IPS-20b (cell line): ENCODE measurements around the gene KRT33A.
"Not testable (repeated sequence)": the region's sequence is repeated elsewhere in the genome, so short reads cannot be mapped to it uniquely, and the experiment has no call there.

Experiments used
- H3K27ac ChIP-seq: one replicate; pipeline ENCODE4 v1.5.1; 2013; ENCODE audit warnings: low read length
- H3K27me3 ChIP-seq: 2 replicates; pipeline ENCODE4 v1.6.1; 2013; ENCODE audit warnings: mild to moderate bottlenecking, low read length, inconsistent platforms; ENCODE audit not compliant: insufficient read depth
- H3K36me3 ChIP-seq: 2 replicates; pipeline ENCODE4 v1.6.1; 2013; ENCODE audit warnings: low read depth, mild to moderate bottlenecking, inconsistent platforms, low read length, moderate library complexity; ENCODE audit not compliant: insufficient read depth
- H3K4me1 ChIP-seq: 2 replicates; pipeline ENCODE4 v1.6.1; 2013; ENCODE audit warnings: mild to moderate bottlenecking, control low read depth, inconsistent platforms, low read length, moderate library complexity; ENCODE audit not compliant: insufficient read depth
- H3K4me3 ChIP-seq: 2 replicates; pipeline ENCODE4 v1.5.1; 2013; ENCODE audit warnings: mild to moderate bottlenecking, low read length, inconsistent platforms
- H3K9ac ChIP-seq: 2 replicates; pipeline ENCODE4 v1.6.1; 2013; ENCODE audit warnings: low read depth, mild to moderate bottlenecking, inconsistent platforms, low read length, moderate library complexity
- H3K9me3 ChIP-seq: 2 replicates; pipeline ENCODE4 v1.6.1; 2013; ENCODE audit warnings: mild to moderate bottlenecking, low read depth, low read length, inconsistent platforms; ENCODE audit not compliant: insufficient read depth

Gene KRT33A

GRCh38 chr17:41350381-41350878 is at the start of gene KRT33A:
Gene KRT33A (minus strand): TSS chr17:41350828. CDS start chr17:41350767, 61 bp downstream.
- H3K27ac ChIP-seq, H3K27me3 ChIP-seq, H3K4me3 ChIP-seq, H3K4me1 ChIP-seq, H3K36me3 ChIP-seq, H3K9me3 ChIP-seq, H3K9ac ChIP-seq: not testable (repeated sequence)

- H3K27ac ChIP-seq = no peak within 1 kb of the TSS
- H3K4me1 ChIP-seq = no peaks in the 10 kb centered on the region
- no peak within 1 kb of the TSS for H3K9ac ChIP-seq
- no peaks in the 10 kb centered on the region for H3K36me3 ChIP-seq
- H3K9me3 ChIP-seq = no peaks in the 10 kb centered on the region
- no peaks in the 10 kb centered on the region for H3K27me3 ChIP-seq
- no peak within 1 kb of the TSS for H3K4me3 ChIP-seq
These were observed 46.5 kb upstream of the KRT33A start, which contains the start of gene KRT31 for GRCh38 chr17:41396996-41397660. Gene KRT31 (minus strand): TSS chr17:41397608. CDS start chr17:41397539, 69 bp downstream.

- no peaks in the 10 kb centered on the region for H3K36me3 ChIP-seq
- H3K27me3 ChIP-seq = no peaks in the 10 kb centered on the region
- no peak overlapping the region for H3K27ac ChIP-seq
- no peaks in the 10 kb centered on the region for H3K9me3 ChIP-seq
- no peak overlapping the region for H3K4me3 ChIP-seq
- H3K9ac ChIP-seq = no peak overlapping the region
- H3K4me1 ChIP-seq = no peaks in the 10 kb centered on the region
These were observed 45.7 kb upstream of the KRT33A start for GRCh38 chr17:41396340-41396739.

GRCh38 chr17:41395611-41396010 is 45.0 kb upstream of the KRT33A start:
- no peak overlapping the region for H3K4me3 ChIP-seq
- H3K4me1 ChIP-seq = no peaks in the 10 kb centered on the region
- no peak overlapping the region for H3K27ac ChIP-seq
- H3K9ac ChIP-seq = no peak overlapping the region
- no peaks in the 10 kb centered on the region for H3K9me3 ChIP-seq
- no peaks in the 10 kb centered on the region for H3K27me3 ChIP-seq
- H3K36me3 ChIP-seq = no peaks in the 10 kb centered on the region

- not testable (repeated sequence) for H3K4me1 ChIP-seq, H3K9ac ChIP-seq, H3K9me3 ChIP-seq, H3K27ac ChIP-seq, H3K27me3 ChIP-seq, H3K36me3 ChIP-seq, H3K4me3 ChIP-seq
These were observed 44.4 kb upstream of the KRT33A start for GRCh38 chr17:41395044-41395443.

GRCh38 chr17:41394254-41394996 is 43.8 kb upstream of the KRT33A start:
- Histone ChIP-seq H3K9me3 (no peaks in the 10 kb centered on the region), H3K27me3 (no peaks in the 10 kb centered on the region), H3K27ac (no peak overlapping the region), H3K36me3 (no peaks in the 10 kb centered on the region), H3K4me3 (no peak overlapping the region), H3K4me1 (no peaks in the 10 kb centered on the region), H3K9ac (no peak overlapping the region)

- H3K27ac ChIP-seq = no peak overlapping the region
- H3K36me3 ChIP-seq = no peaks in the 10 kb centered on the region
- H3K9me3 ChIP-seq = no peaks in the 10 kb centered on the region
- H3K27me3 ChIP-seq = no peaks in the 10 kb centered on the region
- no peaks in the 10 kb centered on the region for H3K4me1 ChIP-seq
- H3K4me3 ChIP-seq = no peak overlapping the region
- H3K9ac ChIP-seq = no peak overlapping the region
These were observed 43.2 kb upstream of the KRT33A start for GRCh38 chr17:41393826-41394225.

GRCh38 chr17:41393294-41393693 is 42.7 kb upstream of the KRT33A start:
- H3K27me3 ChIP-seq = no peaks in the 10 kb centered on the region
- no peak overlapping the region for H3K4me3 ChIP-seq
- H3K27ac ChIP-seq = no peak overlapping the region
- H3K9ac ChIP-seq = no peak overlapping the region
- H3K9me3 ChIP-seq = no peaks in the 10 kb centered on the region
- no peaks in the 10 kb centered on the region for H3K4me1 ChIP-seq
- H3K36me3 ChIP-seq = no peaks in the 10 kb centered on the region

- Histone ChIP-seq H3K4me3 (no peak overlapping the region), H3K36me3 (no peaks in the 10 kb centered on the region), H3K9ac (no peak overlapping the region), H3K27ac (no peak overlapping the region), H3K9me3 (no peaks in the 10 kb centered on the region), H3K4me1 (no peaks in the 10 kb centered on the region; the same call in 1 of the 2 replicates), H3K27me3 (no peaks in the 10 kb centered on the region)
These were observed 41.6 kb upstream of the KRT33A start for GRCh38 chr17:41392278-41392677.

- Histone ChIP-seq H3K4me3 (no peak overlapping the region), H3K4me1 (no peaks in the 10 kb centered on the region; the same call in 1 of the 2 replicates), H3K36me3 (no peaks in the 10 kb centered on the region), H3K27ac (no peak overlapping the region), H3K9me3 (no peaks in the 10 kb centered on the region), H3K9ac (no peak overlapping the region), H3K27me3 (no peaks in the 10 kb centered on the region)
These were observed 40.9 kb upstream of the KRT33A start for GRCh38 chr17:41391535-41391934.

- Histone ChIP-seq H3K27ac (no peak overlapping the region), H3K27me3 (no peaks in the 10 kb centered on the region), H3K36me3 (no peaks in the 10 kb centered on the region), H3K9me3 (no peaks in the 10 kb centered on the region), H3K4me1 (no peaks in the 10 kb centered on the region; the same call in 1 of the 2 replicates), H3K9ac (no peak overlapping the region), H3K4me3 (no peak overlapping the region)
These were observed 39.8 kb upstream of the KRT33A start for GRCh38 chr17:41390411-41390938.

- H3K36me3 ChIP-seq = no peaks in the 10 kb centered on the region
- no peak overlapping the region for H3K4me3 ChIP-seq
- no peaks in the 10 kb centered on the region for H3K27me3 ChIP-seq
- H3K9me3 ChIP-seq = no peaks in the 10 kb centered on the region
- no peaks in the 10 kb centered on the region; the same call in 1 of the 2 replicates for H3K4me1 ChIP-seq
- H3K9ac ChIP-seq = no peak overlapping the region
- H3K27ac ChIP-seq = no peak overlapping the region
These were observed 37.0 kb upstream of the KRT33A start for GRCh38 chr17:41387670-41388069.
